ENCODE data around the gene GLB1L. TPM values are rescaled to one million over a fixed set of nuclear protein-coding genes. Genes with fewer than 3 reads are reported as not detected.

The GLB1L gene
- total RNA-seq, 1 experiment from 2014 or later: 6.1 TPM

- ATAC-seq (no peak), DNase-seq (ENCODE audit: low spot score) (no peak)
- no peaks in the 10 kb centered on the region for H3K9me3 Mint-ChIP-seq
- H3K36me3 Mint-ChIP-seq: peaks cover 48% of the 10 kb centered on the region
- POLR2A ChIA-PET: no interaction called here
- H3K27ac Mint-ChIP-seq: no peak overlapping the region
- CTCF ChIA-PET: no interaction called here
- peaks cover 15% of the 10 kb centered on the region for H3K4me1 Mint-ChIP-seq
- no peaks in the 10 kb centered on the region for H3K27me3 Mint-ChIP-seq (ENCODE audit: low read depth)
- TF ChIP-seq ZSCAN18 (CRISPR knock-in tag; IDR thresholded peaks at IDR 0.05): no peak
- TF ChIP-seq CREM (CRISPR knock-in tag; IDR thresholded peaks at IDR 0.05): no peak
- TF ChIP-seq NFYB (CRISPR knock-in tag; conservative IDR thresholded peaks at IDR 0.05; ENCODE audit: low read depth): no peak
- no peak for TF ChIP-seq ESRRA (CRISPR knock-in tag; IDR thresholded peaks at IDR 0.05; ENCODE audit: borderline replicate concordance)
- TF ChIP-seq ZNF532 (CRISPR knock-in tag; IDR thresholded peaks at IDR 0.05; ENCODE audit: borderline replicate concordance): no peak
- no peak overlapping the region for H3K4me3 Mint-ChIP-seq
Observed at GRCh38 chr2:219223831-219224610, 21.2 kb downstream of the GLB1L start.

GRCh38 chr2:219221957-219222518 lies 23.2 kb downstream of the GLB1L start:
- CTCF ChIA-PET: no interaction called here
- Mint-ChIP-seq H3K4me1 (peaks cover 15% of the 10 kb centered on the region), H3K36me3 (peaks cover 48% of the 10 kb centered on the region), H3K27ac (no peak overlapping the region), H3K27me3 (ENCODE audit: low read depth) (no peaks in the 10 kb centered on the region), H3K4me3 (no peak overlapping the region), H3K9me3 (no peaks in the 10 kb centered on the region)
- no peak for DNase-seq (ENCODE audit: low spot score)
- no peak for ATAC-seq
- POLR2A ChIA-PET: interaction anchor here (1.3 kb wide), 1 partner anchor 46 kb away, joined by 3 read pairs; the partner anchor contains the start of gene CNPPD1
- no peak for TF ChIP-seq ZNF532 (CRISPR knock-in tag; IDR thresholded peaks at IDR 0.05; ENCODE audit: borderline replicate concordance)
- TF ChIP-seq ARID4B (CRISPR knock-in tag; IDR thresholded peaks at IDR 0.05; ENCODE audit: borderline replicate concordance): no peak
- TF ChIP-seq USF1 (CRISPR knock-in tag; IDR thresholded peaks at IDR 0.05): no peak
- TF ChIP-seq ZBTB21 (CRISPR knock-in tag; IDR thresholded peaks at IDR 0.05; ENCODE audit: borderline replicate concordance): no peak
- no peak for TF ChIP-seq TEAD1 (CRISPR knock-in tag; IDR thresholded peaks at IDR 0.05)

All from WTC11 (cell line).